Endodermal cell (in vitro differentiated cells): Measurements from ENCODE around the gene CDC42EP3. TPM values are rescaled to one million over a fixed set of nuclear protein-coding genes. Genes with fewer than 3 reads are reported as not detected.

Experiments used
- DNase-seq: peaks from one replicate; pipeline ENCODE4 v3.0.0-alpha.2; 2017
- H3K27ac ChIP-seq: 2 replicates; pipeline ENCODE4 v1.5.1; 2013; ENCODE audit warnings: mild to moderate bottlenecking, low read depth, low read length, moderate library complexity
- H3K27me3 ChIP-seq: 2 replicates; pipeline ENCODE4 v1.6.1; 2013; ENCODE audit warnings: mild to moderate bottlenecking, low read length, moderate library complexity; ENCODE audit not compliant: insufficient read depth, control insufficient read depth, poor library complexity, severe bottlenecking
- H3K36me3 ChIP-seq: 2 replicates; pipeline ENCODE4 v1.7.0; 2013; ENCODE audit warnings: mild to moderate bottlenecking, low read length, moderate library complexity; ENCODE audit not compliant: control insufficient read depth, insufficient read depth
- H3K4me1 ChIP-seq: one replicate; pipeline ENCODE4 v1.7.0; 2013; ENCODE audit warnings: low read length; ENCODE audit not compliant: control insufficient read depth, insufficient read depth
- H3K4me3 ChIP-seq: 2 replicates; pipeline ENCODE4 v1.5.1; 2013; ENCODE audit warnings: mild to moderate bottlenecking, low read length, moderate library complexity
- H3K9ac ChIP-seq: 2 replicates; pipeline ENCODE4 v1.6.1; 2013; ENCODE audit warnings: mild to moderate bottlenecking, low read length, moderate library complexity; ENCODE audit not compliant: poor library complexity, severe bottlenecking; ENCODE audit errors: extremely low read depth
- H3K9me3 ChIP-seq: 2 replicates; pipeline ENCODE4 v1.6.1; 2013; ENCODE audit warnings: mild to moderate bottlenecking, low read length, moderate library complexity; ENCODE audit not compliant: control insufficient read depth
- H3K27ac Mint-ChIP-seq: 2 replicates; pipeline ENCODE4 v1.8.0; 2020; ENCODE audit warnings: mixed read lengths
- H3K27me3 Mint-ChIP-seq: 2 replicates; pipeline ENCODE4 v1.8.0; 2021; ENCODE audit warnings: mild to moderate bottlenecking, mixed read lengths; ENCODE audit not compliant: insufficient read depth
- H3K36me3 Mint-ChIP-seq: 2 replicates; pipeline ENCODE4 v1.8.0; 2020; ENCODE audit warnings: low read depth, mixed read lengths
- H3K4me1 Mint-ChIP-seq: 2 replicates; pipeline ENCODE4 v1.8.0; 2020; ENCODE audit warnings: mixed read lengths
- H3K4me3 Mint-ChIP-seq: 2 replicates; pipeline ENCODE4 v1.8.0; 2020; ENCODE audit warnings: mild to moderate bottlenecking, moderate library complexity, mixed read lengths
- H3K9me3 Mint-ChIP-seq: 2 replicates; pipeline ENCODE4 v1.8.0; 2020; ENCODE audit warnings: mild to moderate bottlenecking, mixed read lengths
- WGBS, 2 experiments: methylation state at CpG; one replicate each; pipeline versions ENCODE4 v1.1.5 to v1.1.7; 2013; ENCODE audit warnings: missing lambda C conversion rate in 2 of 2, mixed read lengths in 1 of 2; ENCODE audit not compliant: insufficient coverage in 1 of 2, insufficient read length in 1 of 2; 5-methylcytosine and 5-hydroxymethylcytosine counted together
- total RNA-seq, 2 donors: library from RNA; stranded (reverse); fragmentation: NEBNext Ultra II Directional in 1 of 2; extraction: Animal tissue kit (Norgen Biotek cat#: 25700) in 1 of 2; gene quantifications; 2 replicates in 1 of 2; 3 replicates in 1 of 2; pipeline ENCODE4 v1.2.1, GENCODE V29; 2021
- TF ChIP-seq, protein P1 (sequence below): fragments of 200-600 bp; sonication (generic); conservative IDR thresholded peaks from 2 replicates; pipeline ENCODE4 v1.5.0; 2021; ENCODE audit warnings: antibody characterized with exemption, mild to moderate bottlenecking

Gene CDC42EP3
- total RNA-seq, 2 donors from 2014 or later, result 26.4 to 30.2 TPM

DNA sequence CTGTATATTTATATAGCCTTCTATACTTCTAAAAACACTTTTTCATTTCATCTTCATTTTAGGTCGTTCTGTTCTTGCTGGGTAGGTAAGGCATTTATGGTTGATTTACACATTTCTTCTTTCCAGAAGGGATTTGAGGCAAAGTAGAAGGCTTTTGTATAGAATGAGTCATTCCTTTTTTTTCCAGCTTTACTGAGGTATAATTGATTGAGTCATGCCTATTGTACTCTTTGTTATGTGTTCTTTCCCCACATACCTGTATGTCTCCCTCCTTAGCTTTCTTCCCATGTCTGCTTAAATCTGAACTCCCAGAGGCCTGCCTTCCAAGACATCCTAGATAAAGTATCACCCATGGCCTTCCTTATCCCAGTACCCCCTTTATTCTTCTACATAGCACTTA is 4.8 kb upstream of the CDC42EP3 start:
- no peaks in the 10 kb centered on the region for H3K36me3 Mint-ChIP-seq
- Histone ChIP-seq H3K4me1 (peaks cover 5% of the 10 kb centered on the region), H3K36me3 (no peaks in the 10 kb centered on the region), H3K9ac (no peak overlapping the region), H3K4me3 (no peak overlapping the region), H3K9me3 (no peaks in the 10 kb centered on the region), H3K27me3 (peaks cover 20% of the 10 kb centered on the region), H3K27ac (no peak overlapping the region)
- peak overlapping the region; percentile 7 for H3K27ac Mint-ChIP-seq
- H3K4me1 Mint-ChIP-seq, result peaks cover 18% of the 10 kb centered on the region
- H3K27me3 Mint-ChIP-seq, result peaks cover 72% of the 10 kb centered on the region
- H3K4me3 Mint-ChIP-seq, result no peak overlapping the region
- H3K9me3 Mint-ChIP-seq, result no peaks in the 10 kb centered on the region
- DNase-seq, result no peak
- TF ChIP-seq, protein P1, sequence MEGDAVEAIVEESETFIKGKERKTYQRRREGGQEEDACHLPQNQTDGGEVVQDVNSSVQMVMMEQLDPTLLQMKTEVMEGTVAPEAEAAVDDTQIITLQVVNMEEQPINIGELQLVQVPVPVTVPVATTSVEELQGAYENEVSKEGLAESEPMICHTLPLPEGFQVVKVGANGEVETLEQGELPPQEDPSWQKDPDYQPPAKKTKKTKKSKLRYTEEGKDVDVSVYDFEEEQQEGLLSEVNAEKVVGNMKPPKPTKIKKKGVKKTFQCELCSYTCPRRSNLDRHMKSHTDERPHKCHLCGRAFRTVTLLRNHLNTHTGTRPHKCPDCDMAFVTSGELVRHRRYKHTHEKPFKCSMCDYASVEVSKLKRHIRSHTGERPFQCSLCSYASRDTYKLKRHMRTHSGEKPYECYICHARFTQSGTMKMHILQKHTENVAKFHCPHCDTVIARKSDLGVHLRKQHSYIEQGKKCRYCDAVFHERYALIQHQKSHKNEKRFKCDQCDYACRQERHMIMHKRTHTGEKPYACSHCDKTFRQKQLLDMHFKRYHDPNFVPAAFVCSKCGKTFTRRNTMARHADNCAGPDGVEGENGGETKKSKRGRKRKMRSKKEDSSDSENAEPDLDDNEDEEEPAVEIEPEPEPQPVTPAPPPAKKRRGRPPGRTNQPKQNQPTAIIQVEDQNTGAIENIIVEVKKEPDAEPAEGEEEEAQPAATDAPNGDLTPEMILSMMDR, result no peak
- WGBS, 2 experiments, result 13% methylated on average over 1 of the region's 1 CpG; no CpG with 5 or more reads in 1 of the 2 experiments

DNA sequence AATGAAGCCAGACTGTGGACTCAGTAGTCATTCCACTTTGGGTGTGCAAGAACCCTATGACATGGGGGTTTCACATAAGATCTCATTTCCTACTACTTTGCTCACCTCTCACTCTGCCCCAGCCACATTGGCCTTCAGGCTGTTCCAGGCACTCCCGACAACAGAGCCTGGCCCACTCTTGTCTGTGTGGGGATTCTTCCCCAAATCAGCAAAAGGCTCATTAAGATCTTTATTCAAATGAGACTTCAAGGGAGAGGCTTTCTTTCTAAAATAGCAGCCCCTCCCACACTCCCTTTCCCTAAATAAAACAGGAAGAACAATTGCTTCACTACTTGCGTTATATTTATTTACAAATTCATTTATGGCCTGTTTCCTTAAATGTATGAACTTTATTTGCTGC is 3.5 kb upstream of the CDC42EP3 start:
- no peaks in the 10 kb centered on the region for H3K36me3 Mint-ChIP-seq
- H3K27me3 Mint-ChIP-seq, result peaks cover 69% of the 10 kb centered on the region
- H3K4me3 ChIP-seq, result no peak overlapping the region
- H3K9me3 Mint-ChIP-seq, result no peaks in the 10 kb centered on the region
- no peak overlapping the region for H3K27ac ChIP-seq
- no peaks in the 10 kb centered on the region for H3K9me3 ChIP-seq
- no peak overlapping the region for H3K27ac Mint-ChIP-seq
- no peak overlapping the region for H3K4me3 Mint-ChIP-seq
- H3K4me1 Mint-ChIP-seq, result peaks cover 28% of the 10 kb centered on the region
- no peak for DNase-seq
- 80 to 90% methylated on average over 1 to 2 of the region's 2 CpGs for WGBS, 2 experiments
- H3K9ac ChIP-seq, result no peak overlapping the region
- H3K36me3 ChIP-seq, result peaks cover 3% of the 10 kb centered on the region
- H3K4me1 ChIP-seq, result peaks cover 5% of the 10 kb centered on the region
- peaks cover 7% of the 10 kb centered on the region for H3K27me3 ChIP-seq
- TF ChIP-seq, protein P1, result no peak

DNA sequence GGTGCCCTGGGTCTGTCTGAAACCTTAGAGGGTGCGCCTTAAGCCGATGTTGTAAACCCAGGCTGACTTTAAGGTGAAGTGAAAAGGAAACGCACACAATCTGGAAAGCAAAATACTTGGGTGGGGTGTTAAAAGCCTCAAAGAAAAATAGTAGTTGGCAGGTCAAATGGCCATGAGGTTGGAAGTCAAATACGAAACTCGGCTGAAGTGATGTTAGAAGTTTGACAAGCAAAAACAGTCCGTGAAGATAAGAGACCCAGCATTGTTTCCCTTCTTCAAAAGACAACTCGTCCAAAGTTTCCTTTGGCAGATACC is 1.4 kb upstream of the CDC42EP3 start:
- peak overlapping the region; percentile 88 for H3K27ac Mint-ChIP-seq
- H3K27ac ChIP-seq, result no peak overlapping the region
- H3K4me1 Mint-ChIP-seq, result peaks cover 38% of the 10 kb centered on the region

More for the DNA sequence above, 1.4 kb upstream of the CDC42EP3 start:
- no peak for DNase-seq
- H3K9me3 ChIP-seq, result no peaks in the 10 kb centered on the region
- peak overlapping the region; percentile 85 for H3K4me3 ChIP-seq
- peaks cover 22% of the 10 kb centered on the region for H3K36me3 ChIP-seq
- H3K4me1 ChIP-seq, result peaks cover 5% of the 10 kb centered on the region
- H3K9ac ChIP-seq, result peak overlapping the region; percentile 71
- peak overlapping the region; percentile 84 for H3K4me3 Mint-ChIP-seq
- no peaks in the 10 kb centered on the region for H3K9me3 Mint-ChIP-seq
- H3K36me3 Mint-ChIP-seq, result no peaks in the 10 kb centered on the region
- 9 to 12% methylated on average over 5 to 6 of the region's 7 CpGs for whole genome bisulfite sequencing, 2 experiments
- H3K27me3 Mint-ChIP-seq, result peaks cover 57% of the 10 kb centered on the region
- TF ChIP-seq, protein P1, result no peak
- no peaks in the 10 kb centered on the region for H3K27me3 ChIP-seq
